Measurements from ENCODE around the gene NHLH2. TPM values are rescaled to one million over a fixed set of nuclear protein-coding genes. Genes with fewer than 3 reads are reported as not detected.
A peak's percentile ranks its signal among the peaks of the same experiment; 100 is the strongest.

Gene NHLH2
- total RNA-seq, 2 donors from 2014 or later = not detected

- H3K36me3 Mint-ChIP-seq (ENCODE audit: low read depth) = no peaks in the 10 kb centered on the region
- H3K27ac Mint-ChIP-seq = no peak overlapping the region
- no peaks in the 10 kb centered on the region for H3K4me1 Mint-ChIP-seq
- no peak for ATAC-seq (replicated peaks)
- H3K27me3 Mint-ChIP-seq = peaks cover 40% of the 10 kb centered on the region
- H3K4me3 Mint-ChIP-seq = no peak overlapping the region
- H3K9me3 Mint-ChIP-seq = peaks cover 6% of the 10 kb centered on the region
Measured at GRCh38 chr1:115854005-115854404, 13.1 kb upstream of the NHLH2 start.

- no peak overlapping the region for H3K4me3 Mint-ChIP-seq
- no peaks in the 10 kb centered on the region for H3K36me3 Mint-ChIP-seq (ENCODE audit: low read depth)
- no peak for ATAC-seq (replicated peaks)
- H3K9me3 Mint-ChIP-seq = peaks cover 6% of the 10 kb centered on the region
- peaks cover 33% of the 10 kb centered on the region for H3K27me3 Mint-ChIP-seq
- no peaks in the 10 kb centered on the region for H3K4me1 Mint-ChIP-seq
- H3K27ac Mint-ChIP-seq = no peak overlapping the region
Measured at GRCh38 chr1:115850937-115851336, 10.0 kb upstream of the NHLH2 start.

- H3K36me3 Mint-ChIP-seq (ENCODE audit: low read depth) = no peaks in the 10 kb centered on the region
- no peak overlapping the region for H3K4me3 Mint-ChIP-seq
- peaks cover 6% of the 10 kb centered on the region for H3K9me3 Mint-ChIP-seq
- H3K27ac Mint-ChIP-seq = no peak overlapping the region
- ATAC-seq (replicated peaks) = no peak
- peaks cover 42% of the 10 kb centered on the region for H3K27me3 Mint-ChIP-seq
- no peaks in the 10 kb centered on the region for H3K4me1 Mint-ChIP-seq
Measured at GRCh38 chr1:115847787-115848186, 6.9 kb upstream of the NHLH2 start.

GRCh38 chr1:115842948-115843347 lies 2.0 kb upstream of the NHLH2 start:
- Mint-ChIP-seq H3K36me3 (ENCODE audit: low read depth) (no peaks in the 10 kb centered on the region), H3K4me1 (no peaks in the 10 kb centered on the region), H3K4me3 (no peak overlapping the region), H3K9me3 (no peaks in the 10 kb centered on the region), H3K27ac (no peak overlapping the region), H3K27me3 (peaks cover 51% of the 10 kb centered on the region)
- ATAC-seq (replicated peaks) = no peak

- Mint-ChIP-seq H3K36me3 (ENCODE audit: low read depth) (no peaks in the 10 kb centered on the region), H3K27ac (no peak overlapping the region), H3K4me3 (peak overlapping the region; percentile 61), H3K27me3 (peaks cover 61% of the 10 kb centered on the region), H3K4me1 (no peaks in the 10 kb centered on the region), H3K9me3 (no peaks in the 10 kb centered on the region)
- ATAC-seq (replicated peaks) = no peak
Measured at GRCh38 chr1:115839679-115840237, 1.2 kb downstream of the NHLH2 start.

- no peaks in the 10 kb centered on the region for H3K36me3 Mint-ChIP-seq (ENCODE audit: low read depth)
- no peak for ATAC-seq (replicated peaks)
- no peaks in the 10 kb centered on the region for H3K4me1 Mint-ChIP-seq
- no peak overlapping the region for H3K27ac Mint-ChIP-seq
- H3K4me3 Mint-ChIP-seq = peak overlapping the region; percentile 61
- no peaks in the 10 kb centered on the region for H3K9me3 Mint-ChIP-seq
- H3K27me3 Mint-ChIP-seq = peaks cover 57% of the 10 kb centered on the region
Measured at GRCh38 chr1:115839029-115839678, 1.8 kb downstream of the NHLH2 start.

GRCh38 chr1:115838431-115839028 lies 2.4 kb downstream of the NHLH2 start:
- Mint-ChIP-seq H3K36me3 (ENCODE audit: low read depth) (no peaks in the 10 kb centered on the region), H3K4me3 (peak overlapping the region; percentile 61), H3K4me1 (no peaks in the 10 kb centered on the region), H3K27me3 (peaks cover 57% of the 10 kb centered on the region), H3K27ac (no peak overlapping the region), H3K9me3 (no peaks in the 10 kb centered on the region)
- ATAC-seq (replicated peaks) = no peak

- H3K4me3 Mint-ChIP-seq = no peak overlapping the region
- no peaks in the 10 kb centered on the region for H3K36me3 Mint-ChIP-seq (ENCODE audit: low read depth)
- H3K9me3 Mint-ChIP-seq = no peaks in the 10 kb centered on the region
- no peak for ATAC-seq (replicated peaks)
- H3K4me1 Mint-ChIP-seq = no peaks in the 10 kb centered on the region
- peaks cover 53% of the 10 kb centered on the region for H3K27me3 Mint-ChIP-seq
- no peak overlapping the region for H3K27ac Mint-ChIP-seq
Measured at GRCh38 chr1:115837740-115838421, 3.0 kb downstream of the NHLH2 start.

- ATAC-seq (replicated peaks) = no peak
- Mint-ChIP-seq H3K4me1 (no peaks in the 10 kb centered on the region), H3K27me3 (peaks cover 54% of the 10 kb centered on the region), H3K36me3 (ENCODE audit: low read depth) (no peaks in the 10 kb centered on the region), H3K4me3 (no peak overlapping the region), H3K27ac (no peak overlapping the region), H3K9me3 (no peaks in the 10 kb centered on the region)
Measured at GRCh38 chr1:115837341-115837739, 3.6 kb downstream of the NHLH2 start.

GRCh38 chr1:115833856-115834255 lies 7.1 kb downstream of the NHLH2 start:
- Mint-ChIP-seq H3K4me3 (no peak overlapping the region), H3K27me3 (peaks cover 47% of the 10 kb centered on the region), H3K9me3 (no peaks in the 10 kb centered on the region), H3K4me1 (no peaks in the 10 kb centered on the region), H3K36me3 (ENCODE audit: low read depth) (no peaks in the 10 kb centered on the region), H3K27ac (no peak overlapping the region)
- no peak for ATAC-seq (replicated peaks)

- H3K4me1 Mint-ChIP-seq = no peaks in the 10 kb centered on the region
- H3K36me3 Mint-ChIP-seq (ENCODE audit: low read depth) = no peaks in the 10 kb centered on the region
- no peak for ATAC-seq (replicated peaks)
- no peaks in the 10 kb centered on the region for H3K9me3 Mint-ChIP-seq
- no peak overlapping the region for H3K27ac Mint-ChIP-seq
- H3K4me3 Mint-ChIP-seq = no peak overlapping the region
- peaks cover 54% of the 10 kb centered on the region for H3K27me3 Mint-ChIP-seq
Measured at GRCh38 chr1:115832651-115833050, 8.3 kb downstream of the NHLH2 start.

- peaks cover 59% of the 10 kb centered on the region for H3K27me3 Mint-ChIP-seq
- H3K4me1 Mint-ChIP-seq = no peaks in the 10 kb centered on the region
- no peak overlapping the region for H3K27ac Mint-ChIP-seq
- ATAC-seq (replicated peaks) = no peak
- no peaks in the 10 kb centered on the region for H3K36me3 Mint-ChIP-seq (ENCODE audit: low read depth)
- H3K4me3 Mint-ChIP-seq = no peak overlapping the region
- H3K9me3 Mint-ChIP-seq = no peaks in the 10 kb centered on the region
Measured at GRCh38 chr1:115830963-115831362, 10.0 kb downstream of the NHLH2 start.

GRCh38 chr1:115829947-115830346 lies 11.0 kb downstream of the NHLH2 start:
- H3K4me3 Mint-ChIP-seq = no peak overlapping the region
- no peaks in the 10 kb centered on the region for H3K9me3 Mint-ChIP-seq
- no peaks in the 10 kb centered on the region for H3K4me1 Mint-ChIP-seq
- no peak for ATAC-seq (replicated peaks)
- no peaks in the 10 kb centered on the region for H3K36me3 Mint-ChIP-seq (ENCODE audit: low read depth)
- H3K27me3 Mint-ChIP-seq = peaks cover 57% of the 10 kb centered on the region
- no peak overlapping the region for H3K27ac Mint-ChIP-seq

- no peak overlapping the region for H3K27ac Mint-ChIP-seq
- ATAC-seq (replicated peaks) = no peak
- H3K4me1 Mint-ChIP-seq = no peaks in the 10 kb centered on the region
- H3K36me3 Mint-ChIP-seq (ENCODE audit: low read depth) = no peaks in the 10 kb centered on the region
- H3K9me3 Mint-ChIP-seq = no peaks in the 10 kb centered on the region
- H3K4me3 Mint-ChIP-seq = peak overlapping the region; percentile 64
- peaks cover 55% of the 10 kb centered on the region for H3K27me3 Mint-ChIP-seq
Measured at GRCh38 chr1:115829023-115829674, 11.8 kb downstream of the NHLH2 start.

Data from activated T-helper 17 cell treated with anti-CD3 and anti-CD28 coated beads, Interleukin-2, amount 50 U/mL, for 72 hours (primary cell).